NOMO-1 treated with DMSO at 0.1 percent for 48 hours (cell line): ENCODE measurements around the gene ZNF598.
A peak's percentile ranks its signal among the peaks of the same experiment; 100 is the strongest.
"Not testable (repeated sequence)": the region's sequence is repeated elsewhere in the genome, so short reads cannot be mapped to it uniquely, and the experiment has no call there.

Experiments used
- DNase-seq: peaks from one replicate; lab custom pipeline; 2025; ENCODE audit not compliant: unreplicated experiment; lab: John Stamatoyannopoulos, UW

The ZNF598 gene

GRCh38 chr16:1960665-1961630 is 48.7 kb downstream of the ZNF598 start:
- DNase-seq: no peak

- DNase-seq: peak; percentile 81
Measured at GRCh38 chr16:1959269-1960039, 50.2 kb downstream of the ZNF598 start, which contains the start of gene NDUFB10. NDUFB10 (plus strand) TSS chr16:1959538; CDS start chr16:1959625, 87 bp downstream.

GRCh38 chr16:1958715-1959268 is 50.8 kb downstream of the ZNF598 start:
- no peak for DNase-seq

- DNase-seq: not testable (repeated sequence)
Measured at GRCh38 chr16:1958143-1958491, 51.5 kb downstream of the ZNF598 start.

GRCh38 chr16:1957434-1958142 is 52.0 kb downstream of the ZNF598 start:
- not testable (repeated sequence) for DNase-seq

- DNase-seq: no peak
Measured at GRCh38 chr16:1953734-1954133, 55.9 kb downstream of the ZNF598 start.

- no peak for DNase-seq
Measured at GRCh38 chr16:1950559-1950958, 59.1 kb downstream of the ZNF598 start.

GRCh38 chr16:1950047-1950446 is 59.6 kb downstream of the ZNF598 start:
- DNase-seq: no peak

- DNase-seq: no peak
Measured at GRCh38 chr16:1949507-1949906, 60.1 kb downstream of the ZNF598 start.
